ENCODE data around the gene IRX4.

Gene IRX4

GRCh38 chr5:1836176-1836890 lies 46.4 kb downstream of the IRX4 start:
- ATAC-seq: no peak
- no peak for TF ChIP-seq ZNF565 (CRISPR knock-in tag; conservative IDR thresholded peaks at IDR 0.05; ENCODE audit: low read depth)
- no peak for TF ChIP-seq CSDC2 (CRISPR knock-in tag; IDR thresholded peaks at IDR 0.05)
- TF ChIP-seq ZFP30 (CRISPR knock-in tag; IDR thresholded peaks at IDR 0.05): no peak
- no peak for TF ChIP-seq POU6F1 (CRISPR knock-in tag; IDR thresholded peaks at IDR 0.05; ENCODE audit: borderline replicate concordance, low read depth)
- no peak for TF ChIP-seq CREB5 (CRISPR knock-in tag; IDR thresholded peaks at IDR 0.05; ENCODE audit: low read depth)
- no peak for TF ChIP-seq RARB (CRISPR knock-in tag; IDR thresholded peaks at IDR 0.05)
- TF ChIP-seq SNAI2 (CRISPR knock-in tag; IDR thresholded peaks at IDR 0.05): no peak
- no peak for TF ChIP-seq GLIS3 (CRISPR knock-in tag; IDR thresholded peaks at IDR 0.05)
- no peak for TF ChIP-seq TOX (CRISPR knock-in tag; IDR thresholded peaks at IDR 0.05; ENCODE audit: borderline replicate concordance)
- TF ChIP-seq ARNTL (CRISPR knock-in tag; IDR thresholded peaks at IDR 0.05; ENCODE audit: borderline replicate concordance, low read depth): no peak

- no peak for TF ChIP-seq CSRNP3 (CRISPR knock-in tag; IDR thresholded peaks at IDR 0.05)
- TF ChIP-seq GLIS3 (CRISPR knock-in tag; IDR thresholded peaks at IDR 0.05): no peak
- TF ChIP-seq TCF4 (CRISPR knock-in tag; IDR thresholded peaks at IDR 0.05; ENCODE audit: borderline replicate concordance): no peak
- TF ChIP-seq ZNF565 (CRISPR knock-in tag; conservative IDR thresholded peaks at IDR 0.05; ENCODE audit: low read depth): no peak
- TF ChIP-seq SNAI2 (CRISPR knock-in tag; IDR thresholded peaks at IDR 0.05): no peak
- no peak for TF ChIP-seq CSDC2 (CRISPR knock-in tag; IDR thresholded peaks at IDR 0.05)
- TF ChIP-seq TOX (CRISPR knock-in tag; IDR thresholded peaks at IDR 0.05; ENCODE audit: borderline replicate concordance): no peak
- no peak for TF ChIP-seq POU6F1 (CRISPR knock-in tag; IDR thresholded peaks at IDR 0.05; ENCODE audit: borderline replicate concordance, low read depth)
- TF ChIP-seq ESRRG (CRISPR knock-in tag; IDR thresholded peaks at IDR 0.05): no peak
- no peak for TF ChIP-seq TSHZ2 (CRISPR knock-in tag; IDR thresholded peaks at IDR 0.05)
- TF ChIP-seq PPARA (CRISPR knock-in tag; IDR thresholded peaks at IDR 0.05; ENCODE audit: borderline replicate concordance): no peak
- TF ChIP-seq BACH2 (CRISPR knock-in tag; IDR thresholded peaks at IDR 0.05; ENCODE audit: borderline replicate concordance): no peak
- no peak for ATAC-seq
Observed at GRCh38 chr5:1835431-1835830, 47.3 kb downstream of the IRX4 start.

GRCh38 chr5:1834721-1835429 lies 47.9 kb downstream of the IRX4 start:
- TF ChIP-seq OSR1 (CRISPR knock-in tag; IDR thresholded peaks at IDR 0.05): no peak
- no peak for TF ChIP-seq SNAI2 (CRISPR knock-in tag; IDR thresholded peaks at IDR 0.05)
- no peak for TF ChIP-seq POU6F1 (CRISPR knock-in tag; IDR thresholded peaks at IDR 0.05; ENCODE audit: borderline replicate concordance, low read depth)
- no peak for TF ChIP-seq TCF4 (CRISPR knock-in tag; IDR thresholded peaks at IDR 0.05; ENCODE audit: borderline replicate concordance)
- TF ChIP-seq CSRNP3 (CRISPR knock-in tag; IDR thresholded peaks at IDR 0.05): no peak
- TF ChIP-seq TSHZ2 (CRISPR knock-in tag; IDR thresholded peaks at IDR 0.05): no peak
- no peak for TF ChIP-seq PPARA (CRISPR knock-in tag; IDR thresholded peaks at IDR 0.05; ENCODE audit: borderline replicate concordance)
- no peak for ATAC-seq
